NCI-H1436 (cell line): Measurements from ENCODE around the gene MIR17HG.
"Not testable (repeated sequence)": the region's sequence is repeated elsewhere in the genome, so short reads cannot be mapped to it uniquely, and the experiment has no call there.

Experiments used
- DNase-seq: peaks from one replicate; lab custom pipeline; 2025; lab: John Stamatoyannopoulos, UW

Gene MIR17HG

DNA sequence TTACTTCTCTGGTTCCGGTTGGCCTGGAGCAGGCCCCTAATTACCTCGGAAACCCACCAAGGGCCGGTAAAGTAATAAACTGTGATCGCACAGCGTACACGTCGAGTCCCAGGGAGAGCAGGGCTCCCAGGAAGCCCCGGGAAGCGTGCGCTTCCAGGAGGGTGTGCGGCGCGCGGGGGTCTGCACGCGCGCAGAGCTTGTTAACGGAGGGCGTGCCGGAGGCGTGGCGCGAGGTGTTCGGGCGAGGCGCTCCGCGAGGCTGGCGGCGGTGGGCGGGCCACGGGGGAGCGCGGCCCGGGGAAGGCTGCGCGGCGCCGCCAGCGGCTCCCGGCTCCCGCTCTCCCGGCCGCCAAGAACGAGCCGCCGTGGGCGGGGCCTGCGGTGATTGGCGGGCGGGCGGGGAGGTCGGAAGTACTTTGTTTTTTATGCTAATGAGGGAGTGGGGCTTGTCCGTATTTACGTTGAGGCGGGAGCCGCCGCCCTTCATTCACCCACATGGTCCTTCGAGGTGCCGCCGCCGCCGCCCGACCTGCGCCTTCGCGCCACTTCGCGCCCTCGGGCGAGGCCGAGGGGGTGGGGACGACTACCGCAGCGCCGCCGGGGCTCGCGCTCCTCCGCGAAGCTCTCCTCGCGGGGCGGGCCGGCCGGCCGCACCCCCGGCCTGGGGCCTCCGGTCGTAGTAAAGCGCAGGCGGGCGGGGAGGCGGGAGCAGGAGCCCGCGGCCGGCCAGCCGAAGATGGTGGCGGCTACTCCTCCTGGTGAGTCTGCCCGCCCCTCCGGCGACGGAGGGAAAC is at the start of gene MIR17HG:
TSS of gene MIR17HG (plus strand) at position 486 of the 794 bp plus-strand sequence.
- peak; percentile 87 for DNase-seq

DNA sequence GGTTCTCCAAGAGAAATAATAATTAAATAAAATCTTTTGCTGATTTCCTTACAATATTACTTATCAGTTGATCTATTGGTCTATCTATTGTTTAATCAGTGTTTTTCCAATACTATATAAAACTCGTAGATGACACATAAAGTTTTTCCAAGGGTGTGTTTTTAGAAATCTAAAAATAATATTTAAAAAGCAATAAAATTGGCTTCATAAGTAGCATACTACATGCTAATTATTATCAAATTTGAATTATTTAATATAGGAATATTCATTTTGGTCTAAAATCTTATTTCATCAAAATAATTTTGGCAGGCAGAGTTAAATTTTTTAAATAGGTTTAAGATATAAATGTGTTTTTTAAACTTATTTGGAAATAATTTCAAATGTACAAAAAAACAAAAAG is 49.4 kb upstream of the MIR17HG start:
- DNase-seq = no peak

GRCh38 chr13:91302111-91302510 is 45.4 kb upstream of the MIR17HG start:
- no peak for DNase-seq

DNA sequence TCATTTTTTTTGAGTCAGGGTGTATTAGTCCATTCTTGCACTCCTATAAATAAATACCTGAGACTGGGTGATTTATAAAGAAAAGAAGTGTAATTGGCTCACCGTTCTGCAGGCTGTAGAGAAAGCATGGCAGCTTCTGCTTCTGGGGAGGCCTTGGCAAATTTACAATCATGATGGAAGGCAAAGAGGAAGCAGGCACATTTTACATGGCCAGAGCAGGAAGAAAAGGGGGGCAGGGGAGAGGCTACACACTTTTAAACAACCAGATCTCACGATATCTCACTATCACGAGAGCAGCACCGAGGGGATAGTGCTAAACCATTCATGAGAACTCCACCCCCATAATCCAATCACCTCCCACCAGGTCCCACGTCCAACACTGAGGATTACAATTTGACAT is 44.5 kb upstream of the MIR17HG start:
- no peak for DNase-seq

- no peak for DNase-seq
These were observed 42.7 kb upstream of the MIR17HG start for GRCh38 chr13:91304741-91305140.

DNA sequence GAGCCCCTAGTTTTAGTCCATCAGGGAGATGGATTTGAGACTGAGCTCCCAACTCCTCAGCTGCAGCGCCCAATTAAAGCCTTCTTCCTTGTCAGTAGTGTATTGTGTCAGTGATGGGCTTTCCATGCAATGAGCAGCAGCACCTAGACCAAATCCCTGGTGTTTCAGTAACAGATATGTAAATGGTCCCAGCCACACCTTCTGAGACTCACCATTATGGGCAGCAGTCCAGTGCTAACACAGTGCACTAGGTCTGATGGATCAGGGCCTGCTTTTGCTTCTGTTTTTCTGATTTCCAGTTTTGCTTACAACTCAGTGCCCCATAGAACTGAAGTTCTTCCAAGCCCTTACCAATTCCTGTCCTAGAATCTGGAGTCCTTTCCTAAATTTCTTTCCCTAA is 41.8 kb upstream of the MIR17HG start:
- DNase-seq = no peak

DNA sequence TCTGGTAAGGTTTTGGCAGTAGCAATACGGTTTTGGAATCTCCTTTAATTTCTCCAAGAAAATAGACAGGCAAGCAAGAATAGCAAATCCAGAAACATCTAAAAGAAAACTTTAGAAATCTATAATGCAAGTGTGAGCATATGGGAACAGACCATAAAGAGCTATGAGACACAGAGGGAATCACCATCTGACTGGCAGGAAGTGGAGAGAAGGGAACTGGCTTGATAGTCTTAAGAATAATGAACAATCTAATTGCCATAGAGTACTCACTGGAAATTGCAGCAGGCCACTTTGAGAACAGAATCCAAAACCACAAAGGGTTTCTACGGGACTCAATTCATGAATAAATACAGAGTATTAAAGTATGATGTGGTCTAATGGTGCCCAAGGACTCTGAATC is 39.6 kb upstream of the MIR17HG start:
- DNase-seq = no peak

GRCh38 chr13:91308299-91308698 is 39.2 kb upstream of the MIR17HG start:
- DNase-seq = no peak

- DNase-seq = no peak
These were observed 36.0 kb upstream of the MIR17HG start for GRCh38 chr13:91311491-91311890.

DNA sequence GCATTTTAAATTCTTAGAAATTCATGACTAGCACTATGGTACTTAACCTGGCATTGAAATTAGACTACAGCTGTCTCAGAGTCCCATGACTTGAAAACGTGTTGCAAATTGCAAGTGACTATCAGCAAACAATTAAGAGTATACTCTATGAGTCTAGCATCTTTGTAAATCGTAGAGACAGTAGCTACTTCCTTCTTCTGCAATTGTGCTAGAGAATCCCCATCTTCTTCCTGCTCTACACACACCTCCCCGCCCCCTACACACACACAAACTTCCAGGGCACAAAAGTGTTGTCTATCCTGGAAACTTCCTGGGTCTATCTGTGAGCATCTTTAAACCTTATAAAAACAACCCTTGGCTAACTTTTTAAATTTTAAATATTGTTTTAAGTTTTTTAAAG is 35.2 kb upstream of the MIR17HG start:
- DNase-seq = no peak

GRCh38 chr13:91313103-91313502 is 34.4 kb upstream of the MIR17HG start:
- DNase-seq = no peak

GRCh38 chr13:91313581-91313980 is 33.9 kb upstream of the MIR17HG start:
- no peak for DNase-seq

DNA sequence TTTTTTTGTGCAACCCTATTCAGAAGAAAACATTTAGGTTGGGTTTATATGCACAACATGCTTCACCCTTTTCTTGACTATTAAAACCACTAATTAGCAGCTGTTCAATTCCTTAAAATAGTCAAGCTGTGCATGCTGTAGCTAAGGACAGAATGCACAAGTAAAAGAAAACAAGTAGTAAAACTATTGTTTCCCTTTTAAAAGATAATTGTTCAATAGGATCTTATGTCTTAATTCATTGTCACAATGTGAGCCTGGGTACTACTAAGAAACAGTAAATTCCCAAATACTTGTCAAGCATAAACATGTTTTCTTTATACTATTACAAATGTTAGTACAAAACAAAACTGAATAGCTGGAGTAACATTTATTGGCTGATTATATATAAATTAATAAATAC is 32.6 kb upstream of the MIR17HG start:
- DNase-seq = no peak

DNA sequence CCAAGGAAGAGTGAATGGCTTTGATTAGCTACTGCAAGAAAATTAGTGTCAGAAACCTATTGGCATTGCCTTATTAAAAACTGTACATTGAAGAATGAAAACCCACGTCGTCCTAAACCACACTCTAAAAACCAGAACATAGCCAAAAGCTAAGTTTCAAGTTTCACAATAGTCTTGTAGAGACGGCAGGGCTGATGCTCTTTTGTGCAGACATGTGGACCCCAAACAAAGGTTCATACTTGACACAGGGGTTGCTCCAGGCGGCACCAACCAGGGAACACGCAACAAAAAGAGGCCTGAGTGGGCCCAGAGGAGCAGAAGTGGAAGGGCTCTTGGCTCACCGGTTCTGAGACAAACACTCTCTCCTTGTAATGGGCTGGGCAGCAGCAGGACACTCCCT is 28.6 kb upstream of the MIR17HG start:
- no peak for DNase-seq

DNA sequence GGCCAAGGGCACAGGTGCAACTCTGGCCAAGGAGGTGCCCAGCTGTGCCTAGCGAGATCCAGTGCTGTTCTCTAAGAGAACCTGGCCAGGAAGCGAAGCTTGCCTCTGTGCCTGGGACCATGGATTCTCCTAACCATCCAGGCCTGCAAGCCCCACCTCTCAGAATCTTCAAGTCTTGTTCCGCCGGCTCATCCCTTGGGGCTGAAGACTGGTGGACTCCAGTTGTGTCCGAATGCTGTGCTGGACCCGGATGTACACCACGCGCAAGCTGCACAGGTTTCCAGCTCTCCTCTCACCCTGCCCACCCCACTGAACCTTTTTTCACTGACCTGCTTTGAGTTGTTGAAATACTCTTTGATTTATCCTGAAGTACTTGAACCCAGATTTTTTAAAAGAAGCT is 27.5 kb upstream of the MIR17HG start:
- no peak for DNase-seq

DNA sequence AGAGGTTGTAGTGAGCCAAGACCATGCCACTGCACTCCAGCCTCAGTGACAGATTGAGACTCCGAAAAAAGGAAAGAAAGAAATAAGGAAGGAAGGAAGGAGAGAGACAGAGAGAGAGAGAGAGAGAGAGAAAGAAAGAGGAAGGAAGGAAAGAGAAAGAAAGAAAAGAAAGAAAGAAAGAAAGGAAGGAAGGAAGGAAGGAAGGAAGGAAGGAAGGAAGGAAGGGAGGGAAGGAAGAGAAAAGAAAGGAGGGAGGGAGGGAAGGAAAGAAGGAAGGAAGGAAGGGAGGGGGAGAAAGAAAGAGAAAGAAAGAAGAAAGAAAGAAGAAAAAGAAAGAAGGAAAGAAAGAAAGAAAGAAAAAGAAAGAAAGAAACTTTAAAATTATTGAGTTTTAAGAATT is 26.5 kb upstream of the MIR17HG start:
- not testable (repeated sequence) for DNase-seq

- no peak for DNase-seq
These were observed 24.1 kb upstream of the MIR17HG start for GRCh38 chr13:91323349-91323748.

GRCh38 chr13:91326146-91326545 is 21.3 kb upstream of the MIR17HG start:
- DNase-seq = no peak

- DNase-seq = no peak
These were observed 18.8 kb upstream of the MIR17HG start for GRCh38 chr13:91328726-91329125.

DNA sequence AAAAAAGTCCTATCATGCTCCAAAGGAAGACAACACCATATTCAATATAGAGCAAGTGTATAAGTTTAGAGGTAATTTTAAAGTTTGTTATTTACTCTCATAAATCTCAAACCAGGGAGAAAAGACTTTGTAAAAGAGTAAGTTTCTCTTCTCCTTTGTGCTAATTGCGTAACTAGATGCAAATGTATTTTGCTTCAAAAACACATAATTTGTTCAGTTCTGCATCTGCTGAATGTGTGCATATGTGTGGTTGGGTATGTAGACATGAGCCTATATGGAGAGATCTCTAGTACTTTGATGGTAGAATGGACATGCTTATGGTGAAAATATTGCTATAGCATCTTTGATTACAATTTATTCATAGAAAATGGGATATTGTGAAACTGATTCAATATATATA is 17.8 kb upstream of the MIR17HG start:
- DNase-seq = no peak

DNA sequence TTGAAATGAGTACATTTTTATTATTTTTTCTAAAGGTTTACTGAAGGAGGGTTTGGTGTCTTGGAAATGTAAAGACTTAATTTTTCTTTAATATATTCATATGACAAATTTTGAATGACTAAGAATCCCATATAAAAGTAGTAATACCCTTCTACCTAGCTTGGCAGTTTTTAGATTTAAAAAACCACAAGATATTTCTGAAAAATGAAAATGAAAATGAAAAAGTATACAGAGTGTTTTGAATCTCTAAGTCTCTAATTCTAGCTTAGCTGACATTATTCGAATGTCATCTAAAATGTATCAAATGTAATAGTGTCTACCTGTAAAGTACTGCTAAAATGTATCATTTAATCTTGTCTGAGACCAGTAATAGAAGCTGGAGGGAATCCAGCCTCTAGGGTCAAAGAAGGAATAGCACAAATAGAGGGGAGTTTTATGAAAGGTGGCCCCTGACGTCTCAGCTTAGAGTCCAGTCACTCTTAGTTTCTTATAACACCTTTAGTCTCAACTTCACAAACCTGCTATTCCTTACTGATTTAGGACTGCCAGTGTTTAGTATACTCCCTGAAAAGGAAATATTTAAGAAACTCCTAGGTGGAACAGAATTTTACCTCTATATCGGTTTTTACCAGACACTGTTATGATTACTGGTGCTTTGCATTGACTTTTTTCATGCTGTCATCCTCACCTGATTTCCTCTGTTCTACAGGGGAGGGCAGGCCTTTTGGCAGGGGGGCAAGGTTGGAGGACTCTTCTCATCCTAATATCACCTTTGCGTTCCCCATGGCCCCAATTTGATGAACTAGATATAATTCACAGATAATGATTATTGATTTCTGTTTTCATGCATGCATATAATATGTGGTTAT is 16.2 kb upstream of the MIR17HG start:
- no peak for DNase-seq

DNA sequence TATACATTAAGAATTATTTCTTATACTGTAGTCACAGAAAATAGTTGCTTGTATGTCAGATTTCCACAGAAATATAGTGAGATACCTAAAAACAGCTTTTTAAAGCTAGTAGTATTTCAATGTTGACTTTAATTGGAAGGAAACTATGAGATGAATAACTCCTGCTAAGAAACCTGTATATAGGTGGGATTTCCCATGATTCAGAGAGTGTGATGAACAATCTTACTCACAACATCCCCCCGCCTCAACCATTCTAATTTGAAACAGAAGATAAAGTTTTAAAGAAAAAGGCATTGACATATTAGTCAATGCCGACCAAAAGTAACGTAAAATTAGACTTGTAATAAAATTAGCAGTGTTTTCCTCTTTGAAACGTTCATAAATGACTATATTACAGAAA is 1.4 kb upstream of the MIR17HG start:
- no peak for DNase-seq

DNA sequence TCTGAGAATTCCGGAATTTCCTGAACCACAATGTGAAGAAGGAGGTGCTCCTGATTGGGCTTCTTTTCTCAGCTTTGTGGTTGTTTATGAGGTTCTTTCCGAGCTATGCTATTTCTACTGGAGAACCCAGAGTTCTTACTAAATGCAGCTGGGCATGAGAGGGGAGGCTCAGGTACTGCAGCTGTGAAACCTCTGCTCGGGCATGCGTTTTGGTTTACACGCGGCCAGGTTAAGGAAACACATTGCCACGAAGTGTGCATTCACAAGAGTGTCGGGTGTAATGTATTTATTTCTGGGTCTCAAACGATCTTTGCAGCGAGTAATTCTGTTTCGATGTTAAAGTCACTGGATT is 661 bp upstream of the MIR17HG start:
- DNase-seq = no peak
